ENCODE measurements around the gene CTNNA2. TPM values are rescaled to one million over a fixed set of nuclear protein-coding genes. Genes with fewer than 3 reads are reported as not detected.

The CTNNA2 gene
- total and polyA plus RNA-seq, 2 of the 8 experiments (the other 6 are each of a cell fraction or from before 2014, with no cell fraction given): 3.9 to 9.0 TPM

DNA sequence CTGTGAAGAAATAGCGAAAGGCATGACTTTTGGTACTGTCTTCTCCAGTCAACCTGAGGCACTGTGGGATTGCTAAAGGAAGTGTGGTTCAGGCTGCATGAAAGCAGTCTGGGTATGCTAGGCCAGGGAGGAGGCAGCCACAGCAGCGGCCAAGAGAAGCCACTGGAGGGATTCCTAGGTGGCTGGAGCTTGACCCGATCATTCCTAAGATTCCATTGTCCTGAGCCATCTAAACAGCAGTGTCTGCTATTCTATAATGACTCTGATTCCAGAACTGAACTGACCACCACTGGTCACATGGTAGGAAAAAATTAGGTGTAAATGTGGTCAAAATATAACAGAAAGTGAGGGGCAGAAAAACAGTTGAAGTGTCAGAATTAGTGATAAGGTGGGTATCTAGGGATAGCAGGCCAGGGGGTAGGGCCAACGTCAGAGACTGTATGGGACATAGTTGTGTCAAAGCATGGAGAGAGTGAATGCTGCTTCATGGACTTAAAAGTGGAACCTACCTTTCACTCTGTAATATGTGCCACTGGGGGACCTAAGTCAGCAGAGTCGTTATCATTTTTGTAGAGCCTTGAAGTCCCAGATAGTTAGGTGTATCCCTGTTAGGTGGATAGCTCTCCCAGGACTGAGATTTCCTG lies 204.6 kb downstream of the CTNNA2 start:
- Histone ChIP-seq H2BK12ac (ENCODE audit: low read depth, low read length) (no peak overlapping the region), H2AK5ac (ENCODE audit: low read depth, low read length) (no peak overlapping the region), H3K4me1 (replicated peaks in 1 of 4; ENCODE audit: control insufficient read depth in 3 of 4, insufficient read depth in 4 of 4, low read length in 3 of 4) (peaks cover 0 to 4% (median 1%) of the 10 kb centered on the region in 4 experiments; a peak in 1 of 7 replicates), H2BK20ac (ENCODE audit: low read length) (no peak overlapping the region), H4K8ac (ENCODE audit: extremely low read depth, insufficient read depth, low read length) (no peak overlapping the region), H4K20me1 (replicated peaks in 1 of 2; ENCODE audit: control insufficient read depth in 1 of 2, insufficient read depth in 2 of 2, low read length in 2 of 2) (no peaks in the 10 kb centered on the region), H3K4me3 (ENCODE audit: extremely low read depth in 1 of 4, insufficient read depth in 2 of 4, low read depth in 3 of 4, low read length in 4 of 4) (no peak overlapping the region), H3K9me3 (ENCODE audit: insufficient read depth in 2 of 2, low read depth in 1 of 2, low read length in 1 of 2) (no peaks in the 10 kb centered on the region), H4K5ac (ENCODE audit: insufficient read length, low read depth, low read length) (no peak overlapping the region), H3K36me3 (ENCODE audit: control insufficient read depth in 2 of 4, insufficient read depth in 4 of 4, low read length in 3 of 4) (no peaks in the 10 kb centered on the region), H3K27ac (ENCODE audit: low read depth, low read length) (no peak overlapping the region), H3K14ac (ENCODE audit: insufficient read length) (no peak overlapping the region), H3K56ac (replicated peaks; ENCODE audit: insufficient read length, low read depth, low read length) (no peak overlapping the region), H3K79me1 (ENCODE audit: low read depth, low read length) (no peaks in the 10 kb centered on the region), H2AFZ (ENCODE audit: low read length) (no peak overlapping the region), H2BK120ac (replicated peaks; ENCODE audit: low read depth, low read length) (no peak overlapping the region), H2BK15ac (ENCODE audit: low read length) (no peak overlapping the region), H3K18ac (ENCODE audit: extremely low read depth, low read length) (no peak overlapping the region), H3K27me3 (replicated peaks in 1 of 4; ENCODE audit: control insufficient read depth in 3 of 4, extremely low read depth in 1 of 4, insufficient read depth in 3 of 4, low read length in 3 of 4) (no peaks in the 10 kb centered on the region), H3K79me2 (ENCODE audit: control insufficient read depth in 1 of 2, insufficient read depth in 2 of 2, low read length in 2 of 2) (no peaks in the 10 kb centered on the region), H3K23me2 (ENCODE audit: low read depth, low read length) (no peaks in the 10 kb centered on the region), H3K23ac (ENCODE audit: insufficient read length) (no peak overlapping the region), H3K4ac (replicated peaks; ENCODE audit: insufficient read length, low read depth, low read length) (no peak overlapping the region), H3K4me2 (ENCODE audit: insufficient read depth in 1 of 2, low read depth in 2 of 2, low read length in 2 of 2) (no peak overlapping the region), H3K9ac (replicated peaks in 1 of 4; ENCODE audit: extremely low read depth in 1 of 4, low read depth in 3 of 4, low read length in 3 of 4) (no peak overlapping the region), H2BK5ac (ENCODE audit: low read depth, low read length) (no peak overlapping the region), H4K91ac (replicated peaks; ENCODE audit: insufficient read length, low read length) (no peak overlapping the region)
- ChIA-PET POLR2A (ENCODE audit: partially characterized antibody) (no interaction called here), CTCF (ENCODE audit: partially characterized antibody) (interaction anchor here (4.9 kb wide), 1 partner anchor 138 kb away, joined by 17 read pairs; no protein-coding TSS in a partner anchor)
- no peak for FAIRE-seq
- no peak for TF ChIP-seq CBX8 (IDR thresholded peaks at IDR 0.05; ENCODE audit: borderline replicate concordance, low read depth, low read length)
- no peak for TF ChIP-seq POU5F1 (IDR thresholded peaks at IDR 0.05; ENCODE audit: low read depth, low read length)
- TF ChIP-seq SIN3A (conservative IDR thresholded peaks at IDR 0.05 in 1 of 2, IDR thresholded peaks at IDR 0.05 in 1 of 2; ENCODE audit: low read depth in 1 of 2, low read length in 2 of 2): no peak
- no peak for TF ChIP-seq EGR1 (IDR thresholded peaks at IDR 0.05; ENCODE audit: borderline replicate concordance, low read depth, low read length)
- no peak for TF ChIP-seq CTBP2 (IDR thresholded peaks at IDR 0.05; ENCODE audit: borderline replicate concordance, insufficient read depth, insufficient read length, low read length)
- no peak for TF ChIP-seq RBBP5 (IDR thresholded peaks at IDR 0.05; ENCODE audit: borderline replicate concordance, low read depth, low read length)
- no peak for TF ChIP-seq SIRT6 (IDR thresholded peaks at IDR 0.05; ENCODE audit: low read length)
- TF ChIP-seq TEAD4 (IDR thresholded peaks at IDR 0.05; ENCODE audit: low read depth, low read length): no peak
- no peak for TF ChIP-seq POLR2A (IDR thresholded peaks at IDR 0.05; ENCODE audit: control extremely low read depth in 1 of 2, low read depth in 2 of 2, low read length in 2 of 2)
- no peak for TF ChIP-seq JUN (IDR thresholded peaks at IDR 0.05; ENCODE audit: low read depth, low read length)
- no peak for TF ChIP-seq SP1 (IDR thresholded peaks at IDR 0.05; ENCODE audit: low read depth, low read length)
- TF ChIP-seq SRF (IDR thresholded peaks at IDR 0.05; ENCODE audit: low read depth, low read length): no peak
- TF ChIP-seq ASH2L (IDR thresholded peaks at IDR 0.05; ENCODE audit: low read length): no peak
- no peak for TF ChIP-seq CBX5 (IDR thresholded peaks at IDR 0.05; ENCODE audit: low read depth, low read length)
- no peak for TF ChIP-seq CEBPB (IDR thresholded peaks at IDR 0.05; ENCODE audit: low read depth, low read length)
- DNase-seq (ENCODE audit: low read depth in 1 of 2, low spot score in 2 of 2): peak in 1 of 2 experiments; percentile 7
- 88% methylated on average over 5 of the region's 5 CpGs; no CpG with 5 or more reads in 1 of the 2 experiments for WGBS, 2 experiments (ENCODE audit: extremely low coverage in 1 of 2, insufficient coverage in 1 of 2, insufficient read length in 1 of 2, insufficient replicate concordance in 2 of 2, low coverage in 1 of 2, low lambda C conversion rate in 2 of 2, missing lambda C conversion rate in 1 of 2)

Data from H1 (cell line).